Measurements from ENCODE around the gene HRH1. TPM values are rescaled to one million over a fixed set of nuclear protein-coding genes. Genes with fewer than 3 reads are reported as not detected.

Gene HRH1
- total RNA-seq, 1 experiment from 2014 or later: 4.6 TPM

DNA sequence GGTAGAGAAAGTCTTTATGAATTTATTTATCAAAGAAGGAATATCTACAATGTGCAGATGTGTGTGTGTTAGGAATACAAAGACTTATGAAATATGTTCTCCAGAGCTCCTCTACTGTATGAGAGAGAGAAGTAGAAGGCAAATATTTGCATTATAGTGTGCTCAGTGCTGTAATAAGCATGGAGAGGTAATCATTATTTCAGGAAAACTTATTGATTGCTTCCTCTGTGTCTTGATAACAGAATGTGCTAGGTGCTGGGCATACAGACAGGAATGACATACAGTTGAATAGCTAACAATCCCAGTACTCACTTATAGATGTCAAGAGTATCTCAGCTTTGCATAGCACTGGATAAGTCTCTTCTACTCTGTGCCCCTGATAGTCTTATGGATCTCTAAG is 148.2 kb downstream of the HRH1 start:
- ChIA-PET POLR2A (no interaction called here), CTCF (no interaction called here)
- in situ Hi-C loops (cut with HindIII; ENCODE audit: low pct_unique_long_range_greater_than_20kb, low sequenced_read_pairs): no loop called here

DNA sequence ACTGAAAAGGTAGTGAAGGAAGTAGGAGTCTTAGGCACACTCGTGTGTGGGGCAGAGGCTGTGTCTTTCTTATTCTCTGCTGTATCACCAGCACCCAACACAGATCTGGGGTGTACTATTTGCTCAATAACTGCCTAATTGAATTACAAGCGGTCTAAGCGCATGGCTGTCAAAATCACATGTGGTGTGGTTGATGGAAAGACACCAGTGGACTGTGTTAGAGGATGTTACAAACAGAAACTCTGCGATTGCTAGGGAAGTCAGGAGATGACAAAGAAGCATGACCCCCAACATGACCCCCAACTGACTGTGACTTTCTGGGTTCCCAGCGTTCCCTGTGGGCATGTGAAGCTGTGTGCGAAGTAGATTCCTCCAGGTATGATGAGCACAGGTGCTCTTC is 149.9 kb downstream of the HRH1 start:
- TF ChIP-seq REST (IDR thresholded peaks at IDR 0.05; ENCODE audit: insufficient read depth in 1 of 2, low read depth in 2 of 2, low read length in 1 of 2) (no peak), TCF7L2 (IDR thresholded peaks at IDR 0.05; ENCODE audit: low read depth, low read length) (no peak), POLR2AphosphoS5 (IDR thresholded peaks at IDR 0.05; ENCODE audit: low read depth, low read length) (no peak), SIN3A (IDR thresholded peaks at IDR 0.05; ENCODE audit: borderline replicate concordance, insufficient read depth, low read depth, low read length) (no peak)
- TF ChIP-seq, protein P1, sequence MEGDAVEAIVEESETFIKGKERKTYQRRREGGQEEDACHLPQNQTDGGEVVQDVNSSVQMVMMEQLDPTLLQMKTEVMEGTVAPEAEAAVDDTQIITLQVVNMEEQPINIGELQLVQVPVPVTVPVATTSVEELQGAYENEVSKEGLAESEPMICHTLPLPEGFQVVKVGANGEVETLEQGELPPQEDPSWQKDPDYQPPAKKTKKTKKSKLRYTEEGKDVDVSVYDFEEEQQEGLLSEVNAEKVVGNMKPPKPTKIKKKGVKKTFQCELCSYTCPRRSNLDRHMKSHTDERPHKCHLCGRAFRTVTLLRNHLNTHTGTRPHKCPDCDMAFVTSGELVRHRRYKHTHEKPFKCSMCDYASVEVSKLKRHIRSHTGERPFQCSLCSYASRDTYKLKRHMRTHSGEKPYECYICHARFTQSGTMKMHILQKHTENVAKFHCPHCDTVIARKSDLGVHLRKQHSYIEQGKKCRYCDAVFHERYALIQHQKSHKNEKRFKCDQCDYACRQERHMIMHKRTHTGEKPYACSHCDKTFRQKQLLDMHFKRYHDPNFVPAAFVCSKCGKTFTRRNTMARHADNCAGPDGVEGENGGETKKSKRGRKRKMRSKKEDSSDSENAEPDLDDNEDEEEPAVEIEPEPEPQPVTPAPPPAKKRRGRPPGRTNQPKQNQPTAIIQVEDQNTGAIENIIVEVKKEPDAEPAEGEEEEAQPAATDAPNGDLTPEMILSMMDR (IDR thresholded peaks at IDR 0.05): no peak
- ChIA-PET CTCF (no interaction called here), POLR2A (no interaction called here)
- no peak overlapping the region for H3K27ac ChIP-seq (ENCODE audit: low read length)
- H3K27me3 ChIP-seq (ENCODE audit: control insufficient read depth, insufficient read depth, low read length): no peaks in the 10 kb centered on the region
- H3K9me3 ChIP-seq (ENCODE audit: control insufficient read depth, insufficient read depth, low read depth, low read length): no peaks in the 10 kb centered on the region
- intact Hi-C loops (cut with micrococcal nuclease; ENCODE audit: unreplicated experiment) (no loop called here), in situ Hi-C loops (cut with HindIII; ENCODE audit: low pct_unique_long_range_greater_than_20kb, low sequenced_read_pairs) (no loop called here)
- ATAC-seq (no peak), DNase-seq (ENCODE audit: low read depth, low spot score) (no peak)
- BruUV-seq (replicated peaks): no TSS peak
- H3K4me1 ChIP-seq (ENCODE audit: control insufficient read depth, insufficient read depth, low read length): no peaks in the 10 kb centered on the region
- H3K4me3 ChIP-seq (ENCODE audit: low read depth in 2 of 2, low read length in 2 of 2): no peak overlapping the region
- peaks cover 11% of the 10 kb centered on the region for H3K36me3 ChIP-seq (ENCODE audit: control insufficient read depth, insufficient read depth, low read length)

More for the DNA sequence above, 148.2 kb downstream of the HRH1 start:
- intact Hi-C loops (cut with micrococcal nuclease; ENCODE audit: unreplicated experiment): no loop called here
- no TSS peak for BruUV-seq (replicated peaks)
- ATAC-seq (no peak), DNase-seq (ENCODE audit: low read depth, low spot score) (no peak)
- TF ChIP-seq, protein P1 (IDR thresholded peaks at IDR 0.05): no peak
- TF ChIP-seq POLR2AphosphoS5 (IDR thresholded peaks at IDR 0.05; ENCODE audit: low read depth, low read length): no peak
- TF ChIP-seq TCF7L2 (IDR thresholded peaks at IDR 0.05; ENCODE audit: low read depth, low read length): no peak
- TF ChIP-seq SIN3A (IDR thresholded peaks at IDR 0.05; ENCODE audit: borderline replicate concordance, insufficient read depth, low read depth, low read length): no peak
- TF ChIP-seq REST (IDR thresholded peaks at IDR 0.05; ENCODE audit: insufficient read depth in 1 of 2, low read depth in 2 of 2, low read length in 1 of 2): no peak
- Histone ChIP-seq H3K9me3 (ENCODE audit: control insufficient read depth, insufficient read depth, low read depth, low read length) (no peaks in the 10 kb centered on the region), H3K36me3 (ENCODE audit: control insufficient read depth, insufficient read depth, low read length) (peaks cover 8% of the 10 kb centered on the region), H3K27ac (ENCODE audit: low read length) (no peak overlapping the region), H3K4me1 (ENCODE audit: control insufficient read depth, insufficient read depth, low read length) (no peaks in the 10 kb centered on the region), H3K27me3 (ENCODE audit: control insufficient read depth, insufficient read depth, low read length) (no peaks in the 10 kb centered on the region), H3K4me3 (ENCODE audit: low read depth in 2 of 2, low read length in 2 of 2) (no peak overlapping the region)

All from Panc1 (cell line).